ENCODE data around the gene PPEF1. TPM values are rescaled to one million over a fixed set of nuclear protein-coding genes. Genes with fewer than 3 reads are reported as not detected.

PPEF1 gene
- total RNA-seq (2021): 0.15 and 0.52 TPM in 2 replicates
- long read RNA-seq: 0 reads

DNA sequence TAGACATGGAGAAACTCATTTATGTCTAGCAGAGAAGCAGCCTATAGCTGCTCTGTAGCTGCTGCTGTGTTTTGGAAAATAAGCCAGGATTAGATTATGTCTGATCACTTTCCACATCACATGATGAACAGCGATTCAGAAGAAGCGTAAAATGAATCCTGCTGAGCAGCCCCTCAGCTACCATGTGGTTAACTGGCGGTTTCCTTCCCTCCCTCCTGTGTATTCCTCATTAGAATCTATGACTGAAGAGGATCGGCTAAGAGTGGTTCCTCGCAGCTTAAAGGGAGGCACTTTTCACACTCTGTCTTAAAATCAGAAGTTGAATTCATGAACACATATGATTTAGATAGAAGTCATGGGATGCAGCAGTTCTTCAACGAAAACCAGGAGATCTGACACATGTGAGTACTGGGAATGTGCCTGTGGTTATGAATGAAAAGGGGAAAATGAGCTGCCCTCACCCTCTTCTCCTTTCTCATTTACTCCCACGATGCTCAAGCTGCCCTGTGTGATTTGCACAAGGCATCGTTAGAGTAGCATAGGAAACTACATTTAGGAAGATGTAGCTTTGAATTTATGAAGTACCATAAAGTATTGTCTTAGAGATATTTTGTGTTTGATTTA is at the start of gene PPEF1:
PPEF1 (plus strand) TSS at position 220 of the 624 bp plus-strand sequence; CDS start at position 356, 136 bp downstream.
- no peak within 1 kb of the TSS for H2BK5ac ChIP-seq (ENCODE audit: insufficient read length, low read length)
- no peak within 1 kb of the TSS for H3K14ac ChIP-seq (ENCODE audit: insufficient read depth, low read length)
- no peak within 1 kb of the TSS for H2BK15ac ChIP-seq (ENCODE audit: low read depth, low read length)
- no peak within 1 kb of the TSS for H3K4ac ChIP-seq (ENCODE audit: low read depth, low read length)
- H3K79me2 ChIP-seq (ENCODE audit: insufficient read depth, low read length): no peaks in the 10 kb centered on the region
- H3K4me2 ChIP-seq (ENCODE audit: insufficient read depth, insufficient read length, low read length): no peak within 1 kb of the TSS
- H2BK12ac ChIP-seq (ENCODE audit: insufficient read length, low read depth, low read length): no peak within 1 kb of the TSS
- H2AK5ac ChIP-seq (ENCODE audit: insufficient read length, low read length): no peak within 1 kb of the TSS
- no peak within 1 kb of the TSS for H3K18ac ChIP-seq (ENCODE audit: insufficient read length, low read depth, low read length)
- no peaks in the 10 kb centered on the region for H3K23me2 ChIP-seq (ENCODE audit: insufficient read length, low read depth, low read length, poor library complexity, severe bottlenecking)
- DNase-seq: no peak
- H3K27me3 Mint-ChIP-seq (ENCODE audit: low read depth): peaks cover 2% of the 10 kb centered on the region; the same call in 1 of the 2 replicates
- no peak within 1 kb of the TSS for H4K5ac ChIP-seq (ENCODE audit: insufficient read length, low read depth, low read length)
- peaks cover 5% of the 10 kb centered on the region for H3K9me3 ChIP-seq (ENCODE audit: control insufficient read depth, low read depth, low read length)
- no peak within 1 kb of the TSS for H3T11ph ChIP-seq (ENCODE audit: low read length)
- H2AFZ ChIP-seq (ENCODE audit: low read length): no peak within 1 kb of the TSS
- H3K36me3 Mint-ChIP-seq (ENCODE audit: insufficient read depth in 1 of 3, low read depth in 3 of 3): peaks cover 0 to 3% (median 1%) of the 10 kb centered on the region in 3 experiments; a peak in 2 of 7 replicates
- H4K8ac ChIP-seq (replicated peaks; ENCODE audit: insufficient read length, low read depth, low read length): no peak within 1 kb of the TSS
- no peaks in the 10 kb centered on the region for H3K27me3 ChIP-seq (ENCODE audit: insufficient read depth, low read length)
- no peak within 1 kb of the TSS for H3K27ac ChIP-seq (ENCODE audit: insufficient read length, low read depth, low read length)
- no peak within 1 kb of the TSS for H4K91ac ChIP-seq (ENCODE audit: insufficient read length, low read depth, low read length)
- peaks cover 57 to 67% of the 10 kb centered on the region in 2 experiments for H3K9me3 Mint-ChIP-seq
- 0 out of 4 replicates have a peak, but pooled peaks cover 0 to 4% of the 10 kb centered on the region in 2 experiments for H3K4me1 Mint-ChIP-seq
- no peak within 1 kb of the TSS for H2BK120ac ChIP-seq (ENCODE audit: low read depth, low read length, poor library complexity, severe bottlenecking)
- no CpG with 5 or more reads among the region's 8 CpGs for WGBS (ENCODE audit: extremely low coverage, insufficient read length, low lambda C conversion rate)
- H3K4me3 Mint-ChIP-seq: no peak within 1 kb of the TSS
- H3K27ac Mint-ChIP-seq: no peak within 1 kb of the TSS
- H3K23ac ChIP-seq (ENCODE audit: insufficient read length, low read depth, low read length): no peak within 1 kb of the TSS
- no peak within 1 kb of the TSS for H2BK20ac ChIP-seq (ENCODE audit: low read depth, low read length, poor library complexity, severe bottlenecking)
- no peak within 1 kb of the TSS for H3K56ac ChIP-seq (ENCODE audit: insufficient read length, low read depth, low read length)
- H3K9ac ChIP-seq (ENCODE audit: extremely low read depth, insufficient read length, low read length): no peak within 1 kb of the TSS
- TF ChIP-seq, protein P1, sequence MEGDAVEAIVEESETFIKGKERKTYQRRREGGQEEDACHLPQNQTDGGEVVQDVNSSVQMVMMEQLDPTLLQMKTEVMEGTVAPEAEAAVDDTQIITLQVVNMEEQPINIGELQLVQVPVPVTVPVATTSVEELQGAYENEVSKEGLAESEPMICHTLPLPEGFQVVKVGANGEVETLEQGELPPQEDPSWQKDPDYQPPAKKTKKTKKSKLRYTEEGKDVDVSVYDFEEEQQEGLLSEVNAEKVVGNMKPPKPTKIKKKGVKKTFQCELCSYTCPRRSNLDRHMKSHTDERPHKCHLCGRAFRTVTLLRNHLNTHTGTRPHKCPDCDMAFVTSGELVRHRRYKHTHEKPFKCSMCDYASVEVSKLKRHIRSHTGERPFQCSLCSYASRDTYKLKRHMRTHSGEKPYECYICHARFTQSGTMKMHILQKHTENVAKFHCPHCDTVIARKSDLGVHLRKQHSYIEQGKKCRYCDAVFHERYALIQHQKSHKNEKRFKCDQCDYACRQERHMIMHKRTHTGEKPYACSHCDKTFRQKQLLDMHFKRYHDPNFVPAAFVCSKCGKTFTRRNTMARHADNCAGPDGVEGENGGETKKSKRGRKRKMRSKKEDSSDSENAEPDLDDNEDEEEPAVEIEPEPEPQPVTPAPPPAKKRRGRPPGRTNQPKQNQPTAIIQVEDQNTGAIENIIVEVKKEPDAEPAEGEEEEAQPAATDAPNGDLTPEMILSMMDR (conservative IDR thresholded peaks at IDR 0.05): no peak
- H4K20me1 ChIP-seq (ENCODE audit: control insufficient read depth, insufficient read depth, insufficient read length): no peaks in the 10 kb centered on the region
- H3K4me1 ChIP-seq (ENCODE audit: insufficient read depth, low read length): no peaks in the 10 kb centered on the region
- no peaks in the 10 kb centered on the region for H3K79me1 ChIP-seq (ENCODE audit: insufficient read depth, low read depth, low read length, poor library complexity, severe bottlenecking)

Data from H9 (cell line).